Kidney (tissue), 14 donors: ENCODE results near the gene GATA3. TPM values are rescaled to one million over a fixed set of nuclear protein-coding genes. Genes with fewer than 3 reads are reported as not detected.

Experiments used
- DNase-seq, 5 donors: peaks; one replicate each; pipeline ENCODE4 v3.0.0-alpha.2; 2013 to 2020
- FAIRE-seq: peaks from 2 replicates; lab custom pipeline; 2012; peaks lifted over from hg19 to GRCh38; lab: Jason Lieb, UNC
- H3K27ac ChIP-seq, 2 donors: one replicate each; pipeline ENCODE4 v1.7.0; 2013; ENCODE audit warnings: low read depth in 2 of 2, low read length in 2 of 2, inconsistent platforms in 1 of 2
- H3K27me3 ChIP-seq: one replicate; pipeline ENCODE4 v1.7.1; 2013; ENCODE audit warnings: low read length, inconsistent platforms; ENCODE audit not compliant: control insufficient read depth, insufficient read depth
- H3K36me3 ChIP-seq, 3 donors: one replicate each; pipeline versions ENCODE4 v1.7.0 to v1.7.1; 2013; ENCODE audit warnings: low read length in 3 of 3, control low read depth in 1 of 3, inconsistent platforms in 1 of 3; ENCODE audit not compliant: insufficient read depth in 3 of 3, control insufficient read depth in 2 of 3
- H3K4me1 ChIP-seq, 3 donors: one replicate each; pipeline versions ENCODE4 v1.7.0 to v1.7.1; 2013; ENCODE audit warnings: low read length in 3 of 3, inconsistent platforms in 1 of 3, low read depth in 1 of 3; ENCODE audit not compliant: control insufficient read depth in 2 of 3, insufficient read depth in 2 of 3
- H3K4me3 ChIP-seq, 3 donors: one replicate each; pipeline versions ENCODE4 v1.7.0 to v1.8.1; 2013; ENCODE audit warnings: low read length in 3 of 3, control low read depth in 1 of 3, inconsistent platforms in 1 of 3
- H3K9ac ChIP-seq, 3 donors: one replicate each; pipeline versions ENCODE4 v1.7.0 to v1.7.1; 2013; ENCODE audit warnings: low read length in 3 of 3, control low read depth in 1 of 3, inconsistent platforms in 1 of 3
- H3K9me3 ChIP-seq, 3 donors: one replicate each; pipeline versions ENCODE4 v1.7.0 to v1.7.1; 2013; ENCODE audit warnings: low read length in 3 of 3, control low read depth in 1 of 3, inconsistent platforms in 1 of 3; ENCODE audit not compliant: control insufficient read depth in 2 of 3, insufficient read depth in 1 of 3
- intact Hi-C: fragments of 100-400 bp; cut with DNase I; formaldehyde crosslinking; loops from one replicate; pipeline ENCODE4 v1.11.1; 2022
- polyA plus RNA-seq: library from polyadenylated mRNA; stranded (reverse); fragments of 350-450 nt; fragmentation: Illumina TruSeq; extraction: RNeasy Lipid Tissue Mini Kit (QIAGEN cat#74804); gene quantifications from one replicate; pipeline ENCODE4 v1.2.3, GENCODE V29; 2014; ENCODE audit warnings: low read depth, low replicate concordance; ENCODE audit not compliant: insufficient read depth
- total RNA-seq: library from RNA; stranded (reverse); fragmentation: NEBNext Ultra II Directional; extraction: Animal tissue kit (Norgen Biotek cat#: 25700); gene quantifications from one replicate; pipeline ENCODE4 v1.2.1, GENCODE V29; 2021
- TF ChIP-seq, protein P1 (sequence below): IDR thresholded peaks from 3 replicates; pipeline ENCODE4 v1.5.1; 2012; ENCODE audit warnings: mild to moderate bottlenecking, moderate library complexity, borderline replicate concordance; ENCODE audit not compliant: insufficient read depth; ENCODE audit errors: extremely low read depth
- donor health status: control.
- donor health status: control.
- donor health status: control.
- donor health status: control.
- donor health status: control.
- donor health status: DM: yes; HTN: yes; CAD: no.
- donor health status: Normal renal cell carcinoma (clear cell type).

The GATA3 gene
- total and polyA plus RNA-seq, 2 donors from 2014 or later = 23.5 to 45.9 TPM

DNA sequence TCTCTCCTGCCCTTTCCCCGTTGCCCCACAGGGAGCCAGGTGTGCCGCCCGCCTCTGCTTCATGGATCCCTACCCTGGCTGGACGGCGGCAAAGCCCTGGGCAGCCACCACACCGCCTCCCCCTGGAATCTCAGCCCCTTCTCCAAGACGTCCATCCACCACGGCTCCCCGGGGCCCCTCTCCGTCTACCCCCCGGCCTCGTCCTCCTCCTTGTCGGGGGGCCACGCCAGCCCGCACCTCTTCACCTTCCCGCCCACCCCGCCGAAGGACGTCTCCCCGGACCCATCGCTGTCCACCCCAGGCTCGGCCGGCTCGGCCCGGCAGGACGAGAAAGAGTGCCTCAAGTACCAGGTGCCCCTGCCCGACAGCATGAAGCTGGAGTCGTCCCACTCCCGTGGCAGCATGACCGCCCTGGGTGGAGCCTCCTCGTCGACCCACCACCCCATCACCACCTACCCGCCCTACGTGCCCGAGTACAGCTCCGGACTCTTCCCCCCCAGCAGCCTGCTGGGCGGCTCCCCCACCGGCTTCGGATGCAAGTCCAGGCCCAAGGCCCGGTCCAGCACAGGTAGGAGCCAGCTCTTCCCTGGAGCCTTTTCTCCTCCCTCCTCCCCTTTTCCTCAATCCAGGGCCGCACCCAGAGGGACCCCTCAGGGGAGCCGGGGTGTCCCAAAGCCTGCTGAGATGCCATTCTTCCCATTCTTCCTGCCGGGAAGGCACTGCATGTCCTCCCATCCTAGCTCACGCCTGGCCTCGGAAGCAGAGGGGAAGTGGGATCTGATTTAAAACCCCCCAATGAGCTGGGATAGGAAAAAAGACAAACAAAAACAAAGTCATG lies 4.0 kb downstream of the GATA3 start:
- TF ChIP-seq, protein P1, sequence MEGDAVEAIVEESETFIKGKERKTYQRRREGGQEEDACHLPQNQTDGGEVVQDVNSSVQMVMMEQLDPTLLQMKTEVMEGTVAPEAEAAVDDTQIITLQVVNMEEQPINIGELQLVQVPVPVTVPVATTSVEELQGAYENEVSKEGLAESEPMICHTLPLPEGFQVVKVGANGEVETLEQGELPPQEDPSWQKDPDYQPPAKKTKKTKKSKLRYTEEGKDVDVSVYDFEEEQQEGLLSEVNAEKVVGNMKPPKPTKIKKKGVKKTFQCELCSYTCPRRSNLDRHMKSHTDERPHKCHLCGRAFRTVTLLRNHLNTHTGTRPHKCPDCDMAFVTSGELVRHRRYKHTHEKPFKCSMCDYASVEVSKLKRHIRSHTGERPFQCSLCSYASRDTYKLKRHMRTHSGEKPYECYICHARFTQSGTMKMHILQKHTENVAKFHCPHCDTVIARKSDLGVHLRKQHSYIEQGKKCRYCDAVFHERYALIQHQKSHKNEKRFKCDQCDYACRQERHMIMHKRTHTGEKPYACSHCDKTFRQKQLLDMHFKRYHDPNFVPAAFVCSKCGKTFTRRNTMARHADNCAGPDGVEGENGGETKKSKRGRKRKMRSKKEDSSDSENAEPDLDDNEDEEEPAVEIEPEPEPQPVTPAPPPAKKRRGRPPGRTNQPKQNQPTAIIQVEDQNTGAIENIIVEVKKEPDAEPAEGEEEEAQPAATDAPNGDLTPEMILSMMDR = no peak
- Histone ChIP-seq H3K27ac (peak overlapping the region; percentile 55 to 66), H3K4me1 (peaks cover 0 to 6% (median 0%) of the 10 kb centered on the region in 3 donors), H3K27me3 (peaks cover 27% of the 10 kb centered on the region), H3K9me3 (no peaks in the 10 kb centered on the region), H3K4me3 (peak overlapping the region; percentile 66 to 71 (median 67)), H3K9ac (peak overlapping the region; percentile 52 to 79 (median 69)), H3K36me3 (no peaks in the 10 kb centered on the region)
- no peak for FAIRE-seq
- intact Hi-C loops = no loop called here
- peak in 2 of 5 donors; percentile 3 to 10 for DNase-seq

DNA sequence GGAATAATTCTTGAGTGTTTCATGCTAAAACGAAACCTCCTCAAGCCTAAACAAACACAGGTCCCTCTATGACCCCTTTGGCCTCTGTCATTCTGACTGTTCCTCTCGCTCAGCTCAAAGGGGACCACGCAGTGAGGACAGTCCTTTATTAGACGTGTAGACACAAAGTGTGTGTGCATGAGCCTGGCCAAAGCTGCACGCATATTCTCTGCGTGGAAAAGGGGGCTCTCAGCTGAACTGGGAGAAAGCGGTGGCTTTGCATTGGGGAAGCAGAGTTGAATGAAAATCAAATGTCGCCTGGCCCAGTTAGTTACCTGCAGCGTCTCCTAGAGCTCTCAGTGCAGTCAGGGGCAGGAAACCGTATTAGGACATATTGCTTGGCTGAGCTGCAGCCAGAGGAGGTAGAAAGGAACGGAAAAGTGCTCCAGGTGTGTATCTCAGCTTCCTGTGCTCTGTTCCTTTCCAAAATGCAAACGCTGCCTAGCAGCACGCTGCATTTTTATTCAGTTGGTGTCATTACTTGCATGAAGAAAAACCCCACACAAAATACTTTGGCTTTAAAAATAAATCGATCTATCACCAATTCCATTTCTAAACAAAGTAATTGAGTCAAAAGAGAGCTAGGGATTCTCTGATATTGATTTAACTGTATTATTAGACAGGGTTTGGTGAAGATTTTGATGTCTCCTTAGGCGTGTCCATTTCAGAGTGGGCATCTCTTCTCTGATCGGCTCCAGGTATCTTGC lies 4.9 kb downstream of the GATA3 start:
- DNase-seq (peak in 2 of 5 donors; percentile 22 to 40), FAIRE-seq (no peak)
- Histone ChIP-seq H3K4me1 (peaks cover 0 to 3% (median 0%) of the 10 kb centered on the region in 3 donors), H3K27me3 (peaks cover 24% of the 10 kb centered on the region), H3K36me3 (no peaks in the 10 kb centered on the region), H3K4me3 (peak overlapping the region; percentile 66 to 71 (median 67)), H3K9me3 (no peaks in the 10 kb centered on the region), H3K27ac (peak overlapping the region in 1 of 2 donors; percentile 66), H3K9ac (peak overlapping the region; percentile 34 to 69 (median 52))
- TF ChIP-seq, protein P1 = no peak
- intact Hi-C loops = no loop called here

- H3K4me1 ChIP-seq = peaks cover 0 to 3% (median 0%) of the 10 kb centered on the region in 3 donors
- intact Hi-C loops = no loop called here
- peaks cover 24% of the 10 kb centered on the region for H3K27me3 ChIP-seq
- H3K9ac ChIP-seq = peak overlapping the region in 1 of 3 donors; percentile 36
- H3K4me3 ChIP-seq = peak overlapping the region; percentile 66 to 71 (median 67)
- peak in 3 of 5 donors; percentile 27 to 56 (median 37) for DNase-seq
- H3K27ac ChIP-seq = peak overlapping the region; percentile 9 to 66
- no peak for FAIRE-seq
- H3K9me3 ChIP-seq = no peaks in the 10 kb centered on the region
- TF ChIP-seq, protein P1 = no peak
- H3K36me3 ChIP-seq = no peaks in the 10 kb centered on the region
Observed at GRCh38 chr10:8060010-8060703, 5.7 kb downstream of the GATA3 start.
